Inferior parietal cortex (tissue), 1 donor: ENCODE results near the gene LAYN.
A peak's percentile ranks its signal among the peaks of the same experiment; 100 is the strongest.

Experiments used
- DNase-seq: peaks from one replicate; pipeline ENCODE4 v3.0.0-alpha.2; 2016; ENCODE audit errors: extremely low spot score

The LAYN gene

DNA sequence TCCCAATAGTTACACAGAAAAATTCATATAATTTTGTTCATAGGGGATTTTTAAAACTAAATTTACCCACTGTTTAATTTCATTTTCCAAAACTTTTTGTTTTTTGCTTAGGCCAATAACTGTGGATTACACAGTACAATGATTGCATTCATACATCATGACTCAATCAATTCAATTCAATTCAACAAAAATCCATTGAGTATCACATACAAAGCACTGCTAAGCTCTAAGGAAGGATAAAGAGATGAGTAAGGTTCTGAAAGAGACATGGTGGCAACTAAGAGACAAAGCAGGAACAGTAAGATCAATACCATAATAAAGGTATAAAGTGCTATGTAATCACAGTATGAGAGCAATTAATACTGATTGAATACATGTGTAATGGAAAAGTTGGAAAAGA is 9.4 kb upstream of the LAYN start:
- peak; percentile 45 for DNase-seq

DNA sequence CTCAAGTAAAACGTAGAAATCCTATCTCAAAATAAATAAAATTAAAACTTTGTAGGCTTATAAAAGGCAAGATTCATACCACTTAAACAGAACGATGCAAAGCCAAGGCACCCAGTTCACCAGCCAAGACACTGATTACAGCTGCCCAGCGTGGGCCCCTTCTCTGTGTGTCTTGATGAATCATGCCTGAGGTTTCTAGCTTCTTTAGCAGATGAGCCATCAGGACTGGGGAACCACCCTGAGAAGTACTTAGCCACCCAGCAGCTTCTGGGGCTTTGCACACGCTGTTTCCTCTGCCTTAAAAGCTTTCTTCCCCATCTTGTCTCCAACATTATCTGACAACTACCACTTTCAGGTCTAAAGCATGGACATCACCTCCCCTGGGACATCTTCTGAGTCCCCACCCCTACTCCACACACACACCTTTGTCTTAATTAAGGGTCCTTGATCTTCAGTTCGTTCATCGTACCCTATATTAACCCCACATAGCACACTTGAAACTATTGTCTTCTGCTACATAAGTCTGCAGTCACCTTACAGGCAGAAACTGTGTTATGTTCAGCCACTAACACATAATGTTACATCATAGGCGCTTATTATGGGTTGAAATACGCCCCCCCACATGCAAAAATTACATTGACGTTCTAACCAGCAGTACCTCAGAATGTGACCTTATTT is 8.7 kb upstream of the LAYN start:
- DNase-seq: no peak

DNA sequence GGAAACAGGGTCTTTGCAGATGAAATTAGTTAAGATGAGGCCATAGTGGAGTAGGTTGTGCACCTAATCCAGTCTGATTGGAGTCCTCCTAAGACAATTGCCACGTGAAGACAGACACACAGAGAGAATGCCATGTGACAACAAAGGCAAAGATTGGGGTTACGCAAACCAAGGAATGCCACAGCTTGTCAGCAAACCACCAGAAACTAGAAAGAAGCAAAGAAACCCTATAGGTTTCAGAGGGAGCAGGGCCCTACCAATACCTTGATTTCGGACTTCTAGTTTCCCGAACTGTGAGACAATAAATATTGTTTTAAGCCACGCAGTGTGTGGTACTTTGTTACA is 8.2 kb upstream of the LAYN start:
- DNase-seq: no peak

DNA sequence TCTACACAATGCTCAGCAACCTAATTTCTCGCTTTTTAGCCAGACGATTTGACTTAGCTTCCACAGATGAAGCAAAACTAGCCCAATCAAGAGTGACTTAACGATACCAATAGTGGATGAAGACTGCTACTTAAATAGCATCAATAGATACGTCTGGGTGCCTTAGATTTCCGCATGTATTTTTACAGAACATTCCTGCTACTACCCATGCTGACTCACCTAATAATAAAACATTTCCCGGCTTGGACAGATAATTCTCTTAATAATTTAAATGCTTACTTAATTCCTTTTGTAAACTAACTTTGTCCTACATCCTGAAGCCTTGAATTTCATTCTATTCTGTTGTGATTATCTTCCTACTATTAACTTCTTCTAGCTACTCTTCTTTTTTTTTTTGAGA is 5.2 kb upstream of the LAYN start:
- DNase-seq: no peak

- no peak for DNase-seq
Measured at GRCh38 chr11:111537336-111537860, 3.1 kb upstream of the LAYN start.

DNA sequence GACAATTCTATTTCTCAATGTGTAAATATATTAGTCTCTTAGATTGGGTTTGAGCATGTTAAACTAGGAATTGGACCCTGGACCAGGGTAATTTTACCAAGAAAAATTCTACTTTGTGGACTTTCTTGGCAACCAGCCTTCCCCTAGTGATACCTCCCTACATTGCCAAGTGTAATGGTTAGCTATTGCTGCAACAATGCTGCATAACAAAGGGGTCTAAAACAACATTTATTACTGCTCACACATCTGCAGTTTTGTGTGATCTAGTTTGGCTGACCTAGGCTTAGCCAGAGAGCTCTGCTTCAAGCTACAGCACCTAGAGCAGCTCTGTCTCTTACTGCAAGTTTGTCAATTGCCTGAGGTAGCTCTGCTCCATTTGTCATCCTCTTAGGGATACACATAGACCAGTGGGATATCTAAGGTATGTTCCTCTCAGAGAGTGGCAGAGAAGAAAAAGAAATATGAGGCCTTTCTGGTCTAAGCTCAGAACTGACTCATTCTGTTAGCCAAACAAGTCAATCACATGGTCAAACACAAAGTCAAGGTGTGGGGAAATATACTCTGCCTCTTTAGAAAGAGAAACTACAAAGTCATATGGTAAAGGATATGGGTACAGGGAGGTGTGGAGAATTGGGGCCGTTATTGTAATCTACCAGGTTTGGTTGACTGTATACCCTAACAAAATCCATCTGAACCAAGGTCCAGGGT is 2.0 kb upstream of the LAYN start:
- DNase-seq: no peak

DNA sequence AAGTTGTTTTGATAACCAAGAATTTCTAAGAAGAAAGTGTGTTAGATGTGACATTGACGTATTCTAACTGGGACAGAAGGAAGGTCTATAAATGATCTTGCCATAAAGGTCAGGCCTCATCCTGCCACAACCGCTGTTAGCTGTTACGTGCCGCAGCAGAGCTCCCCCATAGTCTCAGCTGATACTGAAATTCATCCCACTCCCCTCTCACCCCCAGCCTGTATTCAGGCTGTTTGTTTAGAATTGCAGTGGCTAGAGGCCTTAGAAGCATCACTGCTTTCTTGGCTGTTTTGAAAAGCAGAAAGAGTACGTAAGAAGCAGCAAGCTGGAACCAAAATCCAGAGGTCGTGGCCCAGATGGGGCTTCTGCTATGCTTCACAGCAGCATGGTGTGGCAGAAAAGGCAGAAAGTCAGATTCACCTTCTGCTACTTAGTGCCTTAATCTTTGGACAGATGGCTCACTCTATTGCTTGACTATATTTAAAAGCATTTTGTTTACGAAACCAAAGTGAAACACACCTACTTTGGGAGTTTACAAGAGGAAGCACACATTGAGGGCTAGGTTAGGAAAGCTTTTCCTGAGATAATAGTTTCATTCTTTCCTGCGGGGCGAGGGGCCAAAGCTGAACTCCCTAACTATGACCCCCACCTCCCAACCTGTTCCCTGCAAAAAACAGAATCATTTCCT is 950 bp upstream of the LAYN start:
- no peak for DNase-seq

DNA sequence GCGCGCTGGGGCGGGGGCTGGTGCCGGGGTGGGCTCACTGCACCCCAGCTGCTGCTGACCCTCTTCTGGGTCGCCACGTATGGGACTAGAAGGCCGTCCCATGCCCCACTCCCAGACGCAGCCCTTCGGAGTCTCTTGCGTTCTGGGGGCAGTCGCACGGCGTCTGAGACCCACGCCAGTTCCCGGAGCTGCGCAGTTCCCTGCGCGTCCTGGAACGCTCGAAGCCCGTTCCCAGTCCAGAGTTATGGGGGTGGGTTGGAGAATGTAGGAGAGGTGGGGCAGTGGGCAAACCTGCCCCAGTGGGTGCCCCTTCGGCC is 375 bp downstream of the LAYN start:
- DNase-seq: no peak

DNA sequence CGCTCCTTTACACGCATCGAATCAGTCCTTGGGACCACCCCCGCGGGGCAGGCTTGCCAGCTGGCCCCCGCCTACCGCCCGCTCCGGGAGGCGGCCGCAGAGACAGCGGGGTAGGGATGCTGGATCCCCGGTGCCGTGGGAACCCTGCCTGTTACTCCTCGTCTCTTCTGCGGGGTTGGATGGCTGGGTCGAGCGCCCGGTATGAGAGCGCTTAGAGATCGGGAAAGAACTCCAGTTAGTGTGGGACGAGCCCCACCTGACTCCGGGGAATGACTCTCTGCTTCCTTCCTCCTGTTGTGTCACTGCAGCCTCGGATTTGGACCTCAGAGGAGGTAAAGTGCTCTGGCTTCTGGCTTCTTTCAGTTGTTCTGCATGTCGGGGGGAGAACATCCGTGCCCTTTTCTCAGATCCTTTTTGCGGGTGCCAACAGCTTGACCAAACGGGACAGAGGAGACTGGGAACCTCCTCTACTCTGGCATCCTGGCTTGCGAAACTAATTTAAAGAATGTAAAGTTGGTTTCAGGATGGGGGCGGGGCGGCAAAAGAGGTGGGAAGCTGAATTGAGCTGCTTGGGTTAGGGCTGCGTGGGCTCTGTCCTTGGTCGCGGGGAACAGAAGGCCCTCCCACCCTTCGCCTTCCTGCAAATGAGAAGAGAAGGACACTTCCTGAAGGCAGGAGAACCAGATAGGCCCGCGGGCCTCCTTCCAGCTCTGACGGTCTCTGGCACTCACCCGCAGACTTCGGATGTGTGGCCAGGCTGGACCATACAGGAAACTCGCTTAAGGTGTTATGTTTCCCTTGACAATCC is 938 bp downstream of the LAYN start:
- no peak for DNase-seq

- no peak for DNase-seq
Measured at GRCh38 chr11:111542606-111543275, 2.2 kb downstream of the LAYN start.

DNA sequence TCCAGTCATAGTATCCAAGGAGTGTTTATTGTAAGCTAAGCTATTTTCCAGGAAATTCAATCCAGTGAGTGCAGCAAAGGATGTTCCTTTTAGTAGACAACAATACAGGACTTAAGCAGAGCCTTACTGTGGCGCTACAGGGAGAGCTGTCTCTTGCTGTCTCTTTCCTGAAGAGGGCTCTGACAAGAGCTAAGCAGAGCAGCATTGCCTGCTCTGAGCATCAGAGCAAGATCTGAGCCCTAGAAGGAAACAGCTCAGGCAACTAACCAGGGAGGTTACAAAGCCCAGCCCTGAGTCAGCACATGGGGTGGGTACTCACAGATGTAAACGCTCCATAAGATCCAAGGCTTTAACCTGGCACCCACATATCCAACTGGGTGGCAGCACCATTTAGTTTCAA is 8.0 kb downstream of the LAYN start:
- no peak for DNase-seq

DNA sequence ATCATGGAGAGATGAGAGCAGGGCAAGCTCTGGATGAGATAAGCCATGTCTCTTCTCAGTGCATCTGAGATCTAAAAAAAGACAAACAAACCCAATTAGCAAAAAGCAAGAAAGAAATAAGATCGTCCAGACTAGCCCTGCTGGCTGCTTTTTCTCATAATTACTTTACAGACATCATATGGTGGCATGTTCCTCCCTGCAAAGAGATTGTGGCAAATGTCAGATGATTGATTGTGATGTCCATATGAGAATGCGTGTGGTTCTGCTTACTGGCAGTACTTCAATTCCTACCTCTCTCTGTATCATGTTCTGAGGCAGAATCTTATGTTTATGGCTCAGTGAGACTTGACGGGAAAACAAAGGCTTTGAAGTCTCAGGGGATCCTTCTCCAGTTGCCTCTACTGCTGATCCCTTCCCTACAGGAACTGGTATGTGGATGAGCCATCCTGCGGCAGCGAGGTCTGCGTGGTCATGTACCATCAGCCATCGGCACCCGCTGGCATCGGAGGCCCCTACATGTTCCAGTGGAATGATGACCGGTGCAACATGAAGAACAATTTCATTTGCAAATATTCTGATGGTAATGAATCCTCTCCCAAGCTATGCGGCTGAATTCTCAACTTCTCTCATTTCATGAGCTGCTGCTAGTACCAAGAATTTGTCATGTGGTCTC is 8.8 kb downstream of the LAYN start:
- DNase-seq: no peak

GRCh38 chr11:111549869-111550203 is 9.3 kb downstream of the LAYN start:
- no peak for DNase-seq

DNA sequence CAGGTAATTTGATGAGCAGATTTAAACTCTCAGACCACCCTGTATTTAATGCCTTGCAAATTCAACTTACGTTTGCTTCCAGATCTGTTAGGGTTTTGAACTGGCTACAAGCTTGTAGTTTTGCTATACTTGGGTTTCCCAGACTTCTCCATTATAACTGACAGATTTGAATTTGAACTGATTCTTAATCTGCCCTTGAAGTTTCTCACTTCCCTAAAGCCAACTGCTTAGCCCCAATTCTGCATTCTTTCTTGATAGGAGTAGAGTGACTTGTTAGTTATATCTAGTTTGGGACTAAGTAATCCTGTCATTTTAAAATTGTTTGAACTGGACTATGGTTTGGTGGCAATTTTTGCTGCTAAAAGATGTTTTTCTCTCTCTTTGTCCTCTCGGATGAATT is 9.7 kb downstream of the LAYN start:
- DNase-seq: no peak

- DNase-seq: no peak
Measured at GRCh38 chr11:111554532-111554931, 14.0 kb downstream of the LAYN start.

DNA sequence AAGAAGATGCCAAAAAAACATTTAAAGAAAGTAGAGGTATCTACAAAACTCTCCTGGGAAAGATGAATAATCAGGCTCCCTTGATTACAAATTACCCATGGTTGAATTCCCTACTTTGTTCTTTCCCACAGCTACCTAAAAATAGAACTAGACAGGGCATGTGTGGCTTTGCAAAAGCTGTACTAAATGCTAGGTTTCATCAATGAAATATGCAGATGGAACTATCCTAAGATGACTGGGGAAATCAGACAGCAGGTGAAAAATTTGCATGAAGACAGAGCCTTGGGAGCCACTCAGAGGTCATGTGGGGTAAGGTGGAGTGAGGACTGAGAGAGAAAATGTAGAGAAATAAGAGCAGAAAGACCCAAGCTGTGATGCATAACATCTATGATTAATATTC is 14.7 kb downstream of the LAYN start:
- no peak for DNase-seq

DNA sequence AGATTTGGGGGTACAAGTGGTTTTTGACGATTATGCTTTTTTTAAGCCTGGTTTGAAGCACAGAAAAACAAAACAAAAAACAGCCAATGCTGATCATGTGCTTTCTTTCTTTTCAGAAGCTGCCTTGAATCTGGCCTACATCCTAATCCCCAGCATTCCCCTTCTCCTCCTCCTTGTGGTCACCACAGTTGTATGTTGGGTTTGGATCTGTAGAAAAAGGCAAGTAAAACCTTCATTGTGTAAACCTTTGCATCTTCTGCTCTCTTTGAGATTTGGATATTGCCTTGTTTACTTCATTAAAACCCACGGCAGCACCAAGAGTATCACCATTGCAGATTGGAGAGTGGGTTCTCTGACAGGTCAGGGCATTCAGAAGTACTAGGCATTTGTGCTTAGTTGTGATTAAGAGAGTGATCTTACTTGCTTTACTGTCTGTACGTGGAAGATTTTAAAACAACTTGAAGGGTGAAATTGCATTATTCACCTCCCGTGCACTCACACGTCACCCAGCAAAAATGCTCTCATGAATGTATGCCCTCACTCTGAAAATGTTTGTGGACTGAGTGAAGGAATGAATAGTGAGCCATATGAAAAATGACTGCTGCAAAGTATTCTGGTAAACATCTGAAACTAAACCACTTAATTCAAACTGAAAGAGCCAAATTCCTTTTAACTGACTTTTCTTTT is 17.0 kb downstream of the LAYN start:
- no peak for DNase-seq

DNA sequence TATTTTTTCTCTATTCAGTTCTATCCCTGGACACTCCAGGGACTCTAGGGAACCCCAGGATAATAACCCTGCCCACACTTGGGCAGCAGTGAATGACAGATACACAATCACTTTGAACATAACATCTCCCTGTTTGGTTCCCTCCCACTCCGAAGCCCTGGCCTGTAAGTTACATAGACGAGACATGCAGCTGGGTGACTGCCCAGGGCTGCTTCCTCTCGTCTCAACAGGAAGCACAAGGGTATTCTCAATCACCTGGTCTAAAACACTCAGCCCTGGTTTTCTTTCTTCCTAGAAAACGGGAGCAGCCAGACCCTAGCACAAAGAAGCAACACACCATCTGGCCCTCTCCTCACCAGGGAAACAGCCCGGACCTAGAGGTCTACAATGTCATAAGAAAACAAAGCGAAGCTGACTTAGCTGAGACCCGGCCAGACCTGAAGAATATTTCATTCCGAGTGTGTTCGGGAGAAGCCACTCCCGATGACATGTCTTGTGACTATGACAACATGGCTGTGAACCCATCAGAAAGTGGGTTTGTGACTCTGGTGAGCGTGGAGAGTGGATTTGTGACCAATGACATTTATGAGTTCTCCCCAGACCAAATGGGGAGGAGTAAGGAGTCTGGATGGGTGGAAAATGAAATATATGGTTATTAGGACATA is 19.4 kb downstream of the LAYN start:
- no peak for DNase-seq

DNA sequence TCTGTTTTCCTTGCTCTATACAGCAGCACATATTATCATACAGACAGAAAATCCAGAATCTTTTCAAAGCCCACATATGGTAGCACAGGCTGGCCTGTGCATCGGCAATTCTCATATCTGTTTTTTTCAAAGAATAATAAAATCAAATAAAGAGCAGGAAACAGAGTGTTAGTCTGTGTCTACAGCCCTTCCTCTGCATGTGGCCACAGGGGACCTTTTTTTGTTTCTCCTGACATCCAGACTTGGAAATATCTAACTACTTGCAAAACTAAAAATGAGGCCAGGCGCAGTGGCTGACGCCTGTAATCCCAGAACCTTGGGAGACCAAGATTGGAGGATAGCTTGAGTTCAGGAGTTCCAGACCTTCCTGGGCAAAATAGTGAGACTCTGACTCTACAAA is 20.3 kb downstream of the LAYN start:
- DNase-seq: no peak

GRCh38 chr11:111561306-111561705 is 20.8 kb downstream of the LAYN start:
- DNase-seq: no peak
